Caki2 (cell line): ENCODE measurements around the gene PRR13. TPM values are rescaled to one million over a fixed set of nuclear protein-coding genes. Genes with fewer than 3 reads are reported as not detected.
"Not testable (repeated sequence)": the region's sequence is repeated elsewhere in the genome, so short reads cannot be mapped to it uniquely, and the experiment has no call there.

Experiments
- DNase-seq: peaks from one replicate; pipeline ENCODE4 v3.0.0-alpha.2; 2015; ENCODE audit warnings: low read depth
- in situ Hi-C: cut with HindIII; loops from 2 replicates; pipeline ENCODE4 v1.10.0; 2016; ENCODE audit warnings: low sequenced_read_pairs, low pct_unique_long_range_greater_than_20kb, mixed read lengths
- total RNA-seq: library from RNA; depleted of rRNA; stranded (reverse); fragments of >200 nt; shearing (Covaris generic); gene quantifications from 2 replicates; pipeline ENCODE4 v1.2.3, GENCODE V29; 2014; ENCODE audit warnings: low replicate concordance

The PRR13 gene
- total RNA-seq, 1 experiment from 2014 or later, result 151 TPM

- in situ Hi-C loops, result no loop called here
- DNase-seq, result no peak
Observed at GRCh38 chr12:53463802-53464560, 22.4 kb downstream of the PRR13 start.

DNA sequence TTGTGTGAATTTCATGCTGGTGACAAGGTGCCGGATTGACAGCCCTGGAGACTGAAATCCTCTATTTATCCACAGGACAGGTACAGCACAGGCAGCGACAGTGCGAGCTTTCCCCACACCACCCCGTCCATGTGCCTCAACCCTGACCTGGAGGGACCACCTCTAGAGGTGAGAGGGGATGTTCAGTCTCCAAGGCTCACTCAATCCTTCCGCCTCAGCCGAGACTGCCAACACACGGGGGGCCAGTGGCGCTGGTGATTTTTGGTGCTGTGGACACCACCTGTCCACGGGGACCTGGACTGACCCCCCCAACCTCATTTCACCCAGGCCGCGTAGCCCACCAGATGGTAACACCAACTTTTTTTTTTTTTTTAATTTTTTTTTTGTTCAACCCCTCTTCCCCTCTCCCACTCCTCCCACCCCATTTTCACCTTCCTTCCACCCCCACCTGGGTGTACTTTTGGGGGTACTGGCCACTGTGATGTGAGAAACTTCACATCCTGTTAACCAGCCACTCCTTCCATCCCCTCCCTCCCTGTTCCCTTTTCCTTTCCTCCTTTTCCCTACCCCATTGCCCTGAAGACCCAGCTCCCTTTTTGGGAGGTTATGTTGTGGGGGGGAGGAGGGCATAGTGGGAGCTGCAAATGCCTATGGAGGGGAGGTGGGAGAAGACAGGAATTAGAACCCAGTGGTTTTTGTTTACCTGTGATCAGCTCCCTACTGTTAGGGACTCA, 23.3 kb downstream of the PRR13 start:
- in situ Hi-C loops, result no loop called here
- DNase-seq, result no peak

DNA sequence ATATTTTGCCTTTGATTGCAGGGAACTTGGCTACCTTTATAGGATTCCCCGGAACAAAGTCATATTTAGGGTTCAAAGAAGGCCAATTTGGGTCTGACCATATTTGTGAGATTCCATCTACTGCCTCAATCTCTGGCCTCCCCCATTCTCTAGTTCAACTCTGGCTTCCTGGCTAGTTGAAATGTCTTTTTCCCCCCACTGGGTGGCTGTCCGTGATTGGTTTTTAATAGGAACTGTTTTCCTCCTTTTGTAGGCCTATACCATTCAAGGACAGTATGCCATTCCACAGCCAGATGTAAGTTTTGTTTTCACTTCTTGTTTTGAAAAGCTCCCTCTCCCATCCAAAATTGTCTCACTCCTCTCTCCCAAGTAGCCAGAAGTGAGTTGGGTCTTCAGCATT, 24.1 kb downstream of the PRR13 start:
- in situ Hi-C loops, result no loop called here
- DNase-seq, result no peak

DNA sequence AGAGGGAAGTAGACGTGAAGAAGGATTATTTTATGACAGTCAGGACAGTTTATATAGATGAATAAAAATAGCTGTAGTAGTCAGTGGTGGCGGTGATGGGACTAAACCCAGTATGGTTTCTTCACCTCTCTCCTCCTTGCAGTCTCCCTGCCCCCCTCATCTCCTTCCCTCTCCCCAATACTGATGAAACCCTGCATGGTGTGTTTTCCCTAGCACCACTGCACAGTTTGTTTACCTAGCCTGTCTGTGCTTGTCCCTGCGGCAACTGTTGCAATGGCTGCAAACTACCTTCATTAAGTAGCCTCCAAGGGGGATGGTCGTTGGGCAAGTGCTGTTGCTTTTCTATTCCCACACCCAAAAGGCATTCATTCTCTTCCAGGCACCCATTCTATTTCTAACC, 25.1 kb downstream of the PRR13 start:
- in situ Hi-C loops, result no loop called here

GRCh38 chr12:53467082-53467481, 25.5 kb downstream of the PRR13 start:
- in situ Hi-C loops, result no loop called here
- no peak for DNase-seq

More for the DNA sequence above, 25.1 kb downstream of the PRR13 start:
- DNase-seq, result no peak

GRCh38 chr12:53467880-53468279, 26.3 kb downstream of the PRR13 start:
- no peak for DNase-seq
- in situ Hi-C loops, result no loop called here

GRCh38 chr12:53468282-53468681, 26.7 kb downstream of the PRR13 start:
- in situ Hi-C loops, result no loop called here
- DNase-seq, result no peak

- DNase-seq, result no peak
- in situ Hi-C loops, result no loop called here
Observed at GRCh38 chr12:53472056-53472582, 30.6 kb downstream of the PRR13 start.

GRCh38 chr12:53474077-53474476, 32.5 kb downstream of the PRR13 start:
- DNase-seq, result no peak
- in situ Hi-C loops, result no loop called here

DNA sequence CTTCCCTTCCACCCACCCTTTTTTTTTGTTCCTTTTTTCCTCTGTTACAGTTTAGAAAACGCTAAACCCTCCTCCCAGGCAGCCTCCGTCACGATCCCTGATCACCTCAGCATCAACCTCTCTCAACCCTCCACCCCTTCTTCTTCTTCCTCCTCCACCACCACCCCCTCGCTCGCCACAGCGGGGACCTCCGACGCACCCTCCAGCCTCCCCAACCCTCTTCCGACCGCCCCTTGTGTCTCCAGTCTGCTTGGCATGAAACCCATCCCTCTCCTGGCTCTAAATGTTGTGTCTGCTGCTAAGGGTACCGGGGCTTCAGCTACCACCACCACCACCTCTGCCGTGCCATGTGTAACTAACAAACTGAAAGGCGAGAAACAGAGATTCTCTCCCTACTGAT, 33.3 kb downstream of the PRR13 start:
- in situ Hi-C loops, result no loop called here
- DNase-seq, result no peak

DNA sequence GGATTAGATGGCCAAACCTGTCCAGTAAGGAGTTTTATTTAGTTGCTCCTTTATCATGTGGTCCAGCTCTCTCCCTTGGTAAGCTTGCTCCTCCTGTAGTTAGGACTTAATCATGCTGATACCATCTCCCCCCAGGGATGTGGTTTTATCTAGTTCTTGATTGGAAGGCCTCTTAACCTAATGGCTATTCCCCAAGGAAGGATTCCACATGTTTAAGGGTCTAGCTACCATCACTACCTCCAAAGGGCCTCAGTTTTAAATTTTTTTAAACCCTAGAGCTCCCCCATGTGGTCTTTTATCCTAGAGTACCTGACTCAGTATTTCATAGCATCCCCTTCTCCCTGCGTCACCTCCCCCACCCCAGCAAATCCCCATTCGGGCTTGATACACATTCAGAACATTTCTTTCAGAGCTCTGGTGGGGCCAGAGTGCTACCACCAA, 35.3 kb downstream of the PRR13 start:
- in situ Hi-C loops, result no loop called here
- DNase-seq, result peak; percentile 47

- DNase-seq, result no peak
- in situ Hi-C loops, result no loop called here
Observed at GRCh38 chr12:53478865-53479264, 37.3 kb downstream of the PRR13 start.

DNA sequence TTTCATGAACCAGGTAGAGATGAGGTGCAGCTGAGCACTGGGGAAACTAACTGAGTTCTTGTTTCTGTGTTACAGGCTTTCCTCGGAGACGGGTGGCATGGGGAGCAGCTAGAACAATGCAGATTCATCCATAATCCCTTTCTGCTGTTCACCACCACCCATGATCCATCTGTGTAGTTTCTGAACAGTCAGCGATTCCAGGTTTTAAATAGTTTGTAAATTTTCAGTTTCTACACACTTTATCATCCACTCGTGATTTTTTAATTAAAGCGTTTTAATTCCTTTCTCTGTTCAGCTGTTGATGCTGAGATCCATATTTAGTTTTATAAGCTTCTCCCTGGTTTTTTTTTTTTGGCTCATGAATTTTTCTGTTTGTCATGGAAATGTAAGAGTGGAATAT, 37.8 kb downstream of the PRR13 start:
- in situ Hi-C loops, result no loop called here
- no peak for DNase-seq

GRCh38 chr12:53480491-53481442, 39.2 kb downstream of the PRR13 start:
- in situ Hi-C loops, result no loop called here
- DNase-seq, result no peak

- in situ Hi-C loops, DNase-seq: not testable (repeated sequence)
Observed at GRCh38 chr12:53481458-53481857, 39.9 kb downstream of the PRR13 start.

DNA sequence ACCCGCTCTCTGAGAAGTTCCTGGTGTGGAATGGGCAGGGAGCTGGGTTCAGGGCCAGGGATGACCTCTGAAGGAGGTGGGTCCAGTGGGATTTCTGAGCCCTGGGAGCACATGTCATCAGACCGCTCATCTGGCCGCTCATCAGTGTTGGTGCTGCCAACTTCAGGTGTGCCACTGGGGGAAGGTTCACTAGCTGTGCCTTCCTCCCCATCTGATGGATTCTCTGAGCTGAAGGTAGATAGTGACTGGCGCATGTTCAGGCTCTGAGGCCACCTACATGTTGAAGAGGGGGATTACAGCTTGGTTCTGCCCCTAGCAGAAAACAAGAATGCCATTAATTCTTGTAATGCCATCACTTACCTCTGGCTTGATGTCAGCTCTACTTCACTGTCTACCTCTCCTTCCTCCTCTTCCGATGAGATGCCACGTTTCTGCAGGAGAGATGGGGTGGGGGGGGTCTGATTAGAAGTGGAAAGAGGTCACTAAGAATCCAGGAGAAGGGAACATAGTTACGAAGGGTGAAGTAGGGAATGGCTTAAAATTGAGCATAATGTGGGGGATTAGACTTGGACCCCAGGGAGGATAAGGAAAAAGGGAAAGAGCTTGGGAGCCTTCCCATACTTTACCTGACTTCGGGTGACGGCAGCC, 40.5 kb downstream of the PRR13 start:
- in situ Hi-C loops, result no loop called here
- DNase-seq, result peak; percentile 53

DNA sequence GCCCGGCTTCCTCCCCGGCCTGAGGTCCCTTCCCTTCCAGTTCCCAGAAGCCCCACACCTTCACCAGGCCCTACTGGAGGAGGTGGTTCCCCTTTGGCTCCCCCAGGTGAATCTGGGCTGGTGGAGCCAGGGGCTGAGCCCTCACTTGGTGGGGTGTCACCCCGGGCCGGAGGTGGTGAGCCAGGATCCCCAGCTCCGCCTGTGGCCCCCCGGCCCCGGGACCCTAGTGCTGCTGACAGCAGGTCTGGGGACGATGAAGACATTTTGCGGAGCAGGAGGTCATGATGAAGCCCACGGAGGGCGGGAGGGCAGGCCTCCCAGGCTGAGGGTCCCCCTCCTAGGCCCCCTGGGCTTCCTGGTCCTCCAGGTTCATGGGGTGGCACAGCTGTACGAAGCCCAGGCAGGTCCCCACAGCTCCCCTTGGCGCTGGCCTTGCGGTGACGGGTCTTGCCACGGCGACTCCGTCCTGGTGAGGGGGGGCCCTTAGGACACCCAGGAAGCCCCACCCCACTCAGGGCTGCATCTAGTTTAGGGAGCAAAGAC, 41.2 kb downstream of the PRR13 start:
- in situ Hi-C loops, result no loop called here
- DNase-seq, result no peak
